Smooth muscle cell (in vitro differentiated cells): Measurements from ENCODE around the gene FKBP5. TPM values are rescaled to one million over a fixed set of nuclear protein-coding genes. Genes with fewer than 3 reads are reported as not detected.

ENCODE experiments used
- DNase-seq: peaks from one replicate; lab custom pipeline; 2025; ENCODE audit not compliant: unreplicated experiment; lab: John Stamatoyannopoulos, UW
- H2AFZ ChIP-seq: fragments of 200-600 bp; sonication (generic); 2 replicates; pipeline ENCODE4 v1.6.0; 2016; ENCODE audit warnings: antibody characterized with exemption, low read depth, mild to moderate bottlenecking
- H3F3A ChIP-seq: fragments of 200-600 bp; sonication (generic); 2 replicates; pipeline ENCODE4 v1.6.0; 2017; ENCODE audit warnings: antibody characterized with exemption, low read depth
- H3K27ac ChIP-seq: fragments of 200-600 bp; sonication (generic); 2 replicates; pipeline ENCODE4 v1.5.1; 2016; ENCODE audit warnings: low read depth, mild to moderate bottlenecking
- H3K27me3 ChIP-seq: fragments of 200-600 bp; sonication (generic); 2 replicates; pipeline ENCODE4 v1.6.1; 2016; ENCODE audit warnings: low read depth, mild to moderate bottlenecking
- H3K36me3 ChIP-seq: fragments of 200-600 bp; sonication (generic); 2 replicates; pipeline ENCODE4 v1.5.1; 2016; ENCODE audit warnings: low read depth
- H3K4me1 ChIP-seq: fragments of 200-600 bp; sonication (generic); 2 replicates; pipeline ENCODE4 v1.5.1; 2016; ENCODE audit warnings: low read depth
- H3K4me2 ChIP-seq: fragments of 200-600 bp; sonication (generic); 2 replicates; pipeline ENCODE4 v1.6.0; 2016; ENCODE audit warnings: mild to moderate bottlenecking
- H3K4me3 ChIP-seq: fragments of 200-600 bp; sonication (generic); 2 replicates; pipeline ENCODE4 v1.5.1; 2016; ENCODE audit warnings: mild to moderate bottlenecking
- H3K79me2 ChIP-seq: fragments of 200-600 bp; sonication (generic); 2 replicates; pipeline ENCODE4 v1.6.0; 2016; ENCODE audit warnings: low read depth, mild to moderate bottlenecking
- H3K9ac ChIP-seq: fragments of 200-600 bp; sonication (generic); 2 replicates; pipeline ENCODE4 v1.6.0; 2016; ENCODE audit warnings: low read depth
- H3K9me3 ChIP-seq: fragments of 200-600 bp; sonication (generic); replicated peaks from 2 replicates; pipeline ENCODE4 v1.5.1; 2016; ENCODE audit warnings: low read depth
- H4K20me1 ChIP-seq: fragments of 200-600 bp; sonication (generic); 2 replicates; pipeline ENCODE4 v1.6.0; 2016; ENCODE audit warnings: low read depth
- CTCF ChIP-seq: fragments of 200-600 bp; sonication (generic); IDR thresholded peaks from 2 replicates; pipeline ENCODE4 v1.5.1; 2017; ENCODE audit warnings: borderline replicate concordance, mild to moderate bottlenecking, antibody characterized with exemption; ENCODE audit not compliant: insufficient read depth, poor library complexity, severe bottlenecking
- WGBS: methylation state at CpG from one replicate; pipeline ENCODE4 v1.1.7; 2016; ENCODE audit warnings: low lambda C conversion rate; 5-methylcytosine and 5-hydroxymethylcytosine counted together
- polyA plus RNA-seq: library from polyadenylated mRNA; unstranded; fragments of >200 nt; fragmentation: Nextera tagmentation; extraction: Ambion mirVana; gene quantifications from 2 replicates; pipeline ENCODE4 v1.2.1, GENCODE V29; 2016
- total RNA-seq: library from RNA; depleted of rRNA; stranded (reverse); fragments of >200 nt; gene quantifications from 2 replicates; pipeline ENCODE4 v1.2.3, GENCODE V29; 2014

Gene FKBP5
- total and polyA plus RNA-seq, 2 experiments from 2014 or later = 0.85 to 3.8 TPM

- Histone ChIP-seq H3K9me3 (no peaks in the 10 kb centered on the region), H3K4me1 (peaks cover 24% of the 10 kb centered on the region), H3K36me3 (no peaks in the 10 kb centered on the region), H3K4me3 (peak overlapping the region; percentile 23), H3K27me3 (no peaks in the 10 kb centered on the region), H3K27ac (peak overlapping the region; percentile 37), H3K4me2 (peak overlapping the region; percentile 82), H3K9ac (no peak overlapping the region), H2AFZ (peak overlapping the region; percentile 94), H4K20me1 (no peaks in the 10 kb centered on the region), H3K79me2 (no peaks in the 10 kb centered on the region), H3F3A (peaks cover 5% of the 10 kb centered on the region)
- DNase-seq = no peak
- TF ChIP-seq CTCF = no peak
- 12% methylated on average over 21 of the region's 21 CpGs for WGBS
Observed at GRCh38 chr6:35719830-35720733, 31.4 kb upstream of the FKBP5 start.

GRCh38 chr6:35719404-35719829 lies 30.7 kb upstream of the FKBP5 start:
- H3K4me3 ChIP-seq = no peak overlapping the region
- no peak for DNase-seq
- 53% methylated on average over 5 of the region's 5 CpGs for WGBS
- H3K27me3 ChIP-seq = no peaks in the 10 kb centered on the region
- no peaks in the 10 kb centered on the region for H3K36me3 ChIP-seq
- no peaks in the 10 kb centered on the region for H3K79me2 ChIP-seq
- no peaks in the 10 kb centered on the region for H3K9me3 ChIP-seq
- peak overlapping the region; percentile 94 for H2AFZ ChIP-seq
- H3K27ac ChIP-seq = peak overlapping the region; percentile 37
- peaks cover 5% of the 10 kb centered on the region for H3F3A ChIP-seq
- H3K4me2 ChIP-seq = peak overlapping the region; percentile 82
- H3K9ac ChIP-seq = no peak overlapping the region
- TF ChIP-seq CTCF = no peak
- peaks cover 24% of the 10 kb centered on the region for H3K4me1 ChIP-seq
- H4K20me1 ChIP-seq = no peaks in the 10 kb centered on the region

GRCh38 chr6:35718911-35719381 lies 30.2 kb upstream of the FKBP5 start:
- H3K27me3 ChIP-seq = no peaks in the 10 kb centered on the region
- peak overlapping the region; percentile 94 for H2AFZ ChIP-seq
- H3K4me1 ChIP-seq = peaks cover 24% of the 10 kb centered on the region
- no peak overlapping the region for H3K9ac ChIP-seq
- H3K4me2 ChIP-seq = peak overlapping the region; percentile 82
- no peaks in the 10 kb centered on the region for H4K20me1 ChIP-seq
- 70% methylated on average over 2 of the region's 2 CpGs for WGBS
- no peaks in the 10 kb centered on the region for H3K79me2 ChIP-seq
- no peaks in the 10 kb centered on the region for H3K9me3 ChIP-seq
- no peak overlapping the region for H3K4me3 ChIP-seq
- peaks cover 5% of the 10 kb centered on the region for H3F3A ChIP-seq
- DNase-seq = no peak
- H3K27ac ChIP-seq = peak overlapping the region; percentile 37
- TF ChIP-seq CTCF = no peak
- no peaks in the 10 kb centered on the region for H3K36me3 ChIP-seq
